ENCODE measurements around the gene CD209.

CD209 gene

DNA sequence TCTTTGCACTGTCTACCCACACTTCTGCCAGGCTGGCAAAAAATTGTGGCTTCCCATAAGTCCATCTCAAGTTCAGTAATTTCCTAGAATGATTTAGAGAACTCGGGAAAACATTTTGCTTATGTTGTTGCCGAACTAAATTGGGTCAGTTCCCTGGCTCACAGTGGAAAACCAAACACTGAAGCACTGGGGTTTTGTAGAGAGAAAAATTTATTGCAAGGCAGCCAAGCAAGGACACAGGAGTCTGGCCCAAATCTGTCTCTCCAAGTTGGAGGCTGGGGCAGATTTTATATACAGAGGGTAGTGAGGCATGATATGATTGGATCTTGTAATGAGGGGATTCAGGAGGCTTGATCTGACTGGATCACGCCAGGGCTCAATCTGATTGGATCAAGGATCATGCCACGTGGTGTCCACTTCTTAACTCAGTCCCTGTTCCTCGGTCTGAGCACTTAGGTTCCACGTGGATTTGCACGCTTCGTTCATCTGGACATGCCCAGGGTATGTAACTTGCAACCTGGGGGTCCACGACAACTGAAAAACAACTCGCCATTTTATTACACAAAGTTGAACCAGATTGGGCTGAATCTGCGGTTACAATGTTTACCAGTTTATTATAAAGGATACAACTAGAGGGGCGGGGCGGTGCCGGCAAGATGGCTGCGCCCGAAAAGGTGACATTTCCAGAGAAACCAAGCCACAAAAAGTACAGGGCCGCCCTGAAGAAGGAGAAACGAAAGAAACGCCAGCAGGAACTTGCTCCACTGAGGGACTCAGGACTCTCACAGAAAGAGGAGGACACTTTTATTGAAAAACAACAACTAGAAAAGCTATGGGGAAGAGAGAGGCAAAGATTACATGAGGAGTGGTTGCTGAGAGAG, 7.3 kb downstream of the CD209 start:
- no peak overlapping the region for H3K4me3 ChIP-seq (ENCODE audit: low read depth, low read length)

DNA sequence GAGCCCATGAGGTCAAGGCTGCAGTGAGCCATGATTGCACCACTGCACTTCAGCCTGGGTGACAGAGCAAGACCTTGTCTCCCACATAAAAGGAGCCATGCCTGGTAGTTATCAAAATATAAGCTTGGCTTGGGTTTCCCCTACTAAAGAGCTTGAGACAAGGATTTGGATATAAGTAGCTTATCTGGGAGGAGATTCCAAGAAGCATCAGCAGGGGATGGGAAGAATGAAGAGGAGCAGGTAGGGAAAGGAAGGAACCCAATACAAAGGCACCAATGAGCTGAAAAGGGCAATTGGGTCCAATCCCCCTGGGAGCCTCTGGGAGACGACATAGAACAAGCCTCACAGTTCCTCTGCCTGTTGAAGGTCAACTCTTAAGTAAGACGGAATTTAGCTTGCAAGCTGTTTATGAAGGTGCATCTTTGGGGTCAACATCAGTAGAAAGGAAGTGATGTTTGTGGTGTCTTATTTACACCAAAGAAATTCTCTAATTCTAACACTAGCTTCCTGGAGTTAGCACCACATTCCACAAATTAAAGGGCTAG, 8.1 kb downstream of the CD209 start:
- no peak overlapping the region for H3K4me3 ChIP-seq (ENCODE audit: low read depth, low read length)

DNA sequence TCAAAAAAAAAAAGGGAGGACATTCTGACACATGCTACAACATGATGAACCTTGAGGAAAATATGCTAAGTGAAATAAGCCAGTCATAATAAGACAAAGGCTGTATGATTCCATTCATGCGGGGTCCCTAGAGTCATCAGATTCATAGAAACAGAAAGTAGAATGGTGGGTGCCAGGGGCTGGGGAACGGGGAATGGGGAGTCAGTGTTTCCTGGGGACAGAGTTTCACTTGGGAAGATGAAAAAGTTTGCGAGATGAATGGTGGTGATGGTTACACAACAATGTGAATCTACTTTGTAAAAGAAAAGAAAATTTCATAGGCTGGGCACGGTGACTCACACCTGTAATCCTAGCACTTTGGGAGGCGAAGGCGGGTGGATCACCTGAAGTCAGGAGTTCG, 9.3 kb downstream of the CD209 start:
- no peak overlapping the region for H3K4me3 ChIP-seq (ENCODE audit: low read depth, low read length)

DNA sequence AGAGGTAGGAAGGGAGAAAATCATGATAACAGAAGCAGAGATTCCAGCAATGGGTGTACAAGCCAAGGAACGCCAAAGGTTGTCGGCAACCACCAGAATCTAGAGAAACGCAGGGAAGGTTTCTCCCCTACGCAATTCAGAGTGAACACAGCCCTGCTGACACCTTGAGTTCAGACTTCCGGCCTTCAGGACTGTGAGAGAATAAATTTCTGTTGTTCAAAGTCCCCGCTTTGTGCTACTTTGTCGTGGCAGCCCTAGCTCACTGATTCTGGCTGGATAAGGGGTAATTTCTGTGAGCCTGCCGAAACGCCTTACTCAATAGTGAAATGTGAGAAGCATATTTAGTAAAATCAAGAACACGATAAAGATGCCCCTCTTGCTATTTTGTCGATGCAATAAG, 10.1 kb downstream of the CD209 start:
- H3K4me3 ChIP-seq (ENCODE audit: low read depth, low read length) = no peak overlapping the region

GRCh38 chr19:7736148-7736547, 11.2 kb downstream of the CD209 start:
- no peak overlapping the region for H3K4me3 ChIP-seq (ENCODE audit: low read depth, low read length)

- H3K4me3 ChIP-seq (ENCODE audit: low read depth, low read length) = no peak overlapping the region
Observed at GRCh38 chr19:7734220-7735203, 12.8 kb downstream of the CD209 start.

DNA sequence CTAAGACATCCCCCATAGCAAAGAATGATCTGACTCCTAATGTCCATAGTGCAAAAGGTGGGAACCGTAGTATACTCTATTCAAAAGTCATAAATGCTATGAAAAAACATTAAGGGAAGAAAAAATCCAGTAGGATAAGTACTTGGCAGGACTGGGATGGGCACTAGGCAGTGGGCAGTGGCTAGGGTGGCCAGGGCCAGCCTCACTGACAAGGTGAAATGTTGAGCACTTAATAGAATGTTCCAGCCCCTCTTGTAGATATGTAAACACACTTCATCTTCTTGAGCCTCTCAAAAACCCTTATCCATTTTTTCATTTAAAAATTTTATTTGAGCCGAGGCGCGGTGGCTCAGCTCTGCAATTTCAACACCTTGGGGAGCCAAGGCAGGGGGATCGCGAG, 14.0 kb downstream of the CD209 start:
- H3K4me3 ChIP-seq (ENCODE audit: low read depth, low read length) = no peak overlapping the region

DNA sequence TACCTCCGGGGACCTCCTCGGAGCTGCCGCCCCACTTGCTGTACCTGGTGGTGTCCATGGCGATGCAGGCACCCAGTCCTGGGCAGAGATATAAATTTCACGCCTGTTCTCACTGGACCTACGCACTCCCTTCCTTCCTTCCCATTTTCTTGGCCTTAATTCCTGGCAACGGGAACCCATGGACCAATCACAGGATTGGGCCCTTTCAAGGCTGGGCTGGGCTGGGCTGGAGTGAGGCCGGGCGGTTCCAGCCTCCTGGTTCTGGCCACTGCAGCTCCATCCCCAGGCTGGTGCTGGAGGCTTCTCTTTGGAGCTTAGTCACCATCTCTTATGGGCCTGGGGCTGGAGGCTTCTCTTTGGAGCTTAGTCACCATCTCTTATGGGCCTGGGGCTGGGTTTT, 15.3 kb downstream of the CD209 start, which contains the start of gene CLEC4G:
TSS of gene CLEC4G (minus strand) at position 66 of the 400 bp plus-strand sequence. CDS start at position 58, 8 bp downstream.
- H3K4me3 ChIP-seq (ENCODE audit: low read depth, low read length) = no peak within 1 kb of the TSS

- H3K4me3 ChIP-seq (ENCODE audit: low read depth, low read length) = no peak overlapping the region
Observed at GRCh38 chr19:7731615-7732014, 15.7 kb downstream of the CD209 start.

DNA sequence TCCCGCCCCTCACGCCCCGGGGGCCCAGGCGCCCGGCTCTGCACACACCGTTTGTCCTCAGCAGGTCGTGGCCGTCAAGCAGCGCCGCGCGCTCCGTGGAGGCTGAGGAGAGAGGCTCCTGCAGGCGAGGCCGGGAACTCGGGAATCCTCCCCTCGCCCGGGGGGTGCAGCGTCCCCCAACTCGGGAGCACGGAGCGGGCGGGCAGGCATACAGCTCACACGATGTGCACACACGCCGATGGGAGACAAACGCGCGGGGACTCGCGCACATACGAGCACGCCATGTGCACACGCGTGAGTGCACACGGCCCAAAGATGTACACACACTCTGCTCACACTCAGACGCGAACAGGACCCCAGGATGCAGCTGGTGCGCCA, 16.1 kb downstream of the CD209 start:
- H3K4me3 ChIP-seq (ENCODE audit: low read depth, low read length) = no peak overlapping the region

DNA sequence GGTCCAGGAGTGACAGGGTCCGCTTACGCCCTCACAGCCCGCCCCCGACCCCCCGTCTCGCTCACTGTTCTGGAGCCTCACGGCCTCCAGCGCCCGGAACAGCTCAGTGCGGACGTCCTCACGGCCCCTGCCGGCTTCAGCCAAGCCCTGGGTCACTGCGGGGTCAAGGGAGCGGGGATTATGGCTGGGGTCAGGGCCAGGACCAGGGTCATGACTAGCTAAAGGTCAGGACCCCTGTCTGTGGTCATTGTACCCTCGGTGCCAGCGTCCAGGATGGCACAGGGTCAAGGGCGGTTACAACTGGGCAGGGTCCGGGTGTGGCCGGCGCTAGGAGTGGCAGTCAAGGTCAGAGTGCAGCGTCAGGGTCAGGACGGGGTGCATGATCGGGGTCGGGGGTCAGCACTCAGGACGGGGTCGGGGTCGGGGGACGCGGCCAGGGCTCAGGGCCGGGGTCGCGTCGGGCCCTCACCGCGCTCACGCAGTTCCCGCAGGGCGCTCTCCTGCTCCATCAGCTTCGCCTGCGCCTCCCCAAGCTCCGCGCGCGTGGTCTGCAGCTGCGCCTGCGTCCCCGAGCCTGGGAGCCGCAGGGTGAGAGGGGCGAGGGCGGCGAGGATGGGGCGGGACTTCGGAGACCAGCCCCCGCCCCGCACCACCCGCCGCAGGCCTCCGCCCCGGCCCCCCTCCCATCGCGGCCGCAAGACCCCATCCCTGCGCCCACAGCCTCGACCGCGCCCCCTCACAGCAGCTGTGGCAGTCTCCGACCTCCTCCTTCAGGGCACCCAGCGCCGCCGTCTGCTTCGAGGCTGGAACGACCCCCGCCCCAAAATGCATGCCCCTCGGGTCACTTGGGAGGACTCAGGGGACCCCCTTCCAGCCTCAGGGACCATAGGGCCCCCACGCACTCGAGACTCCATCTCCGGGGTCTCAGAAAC, 16.8 kb downstream of the CD209 start:
- peak overlapping the region; percentile 33 for H3K4me3 ChIP-seq (ENCODE audit: low read depth, low read length)

DNA sequence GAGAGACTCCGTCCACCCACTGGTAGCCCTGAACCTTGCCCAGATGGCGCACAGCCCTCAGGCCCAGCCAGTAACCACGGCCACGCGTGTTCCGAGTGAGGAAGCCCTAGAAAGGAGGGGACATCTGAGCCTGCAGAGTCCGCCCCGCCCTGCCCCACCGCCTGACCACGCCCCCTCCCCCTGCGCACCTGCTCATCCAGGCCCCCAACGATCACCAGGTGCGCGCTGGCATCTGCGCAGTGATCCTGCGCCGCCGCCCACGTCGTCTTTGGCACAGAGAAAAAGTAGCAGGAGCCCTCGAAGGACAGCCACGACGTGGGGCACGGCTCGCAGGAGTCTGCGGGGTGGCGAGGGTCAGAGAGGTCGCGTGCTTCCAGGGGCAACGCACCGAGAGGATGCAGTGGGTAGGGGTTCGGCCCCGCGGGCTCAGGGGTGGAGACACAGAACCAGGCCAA, 17.5 kb downstream of the CD209 start:
- H3K4me3 ChIP-seq (ENCODE audit: low read depth, low read length) = peak overlapping the region; percentile 33

DNA sequence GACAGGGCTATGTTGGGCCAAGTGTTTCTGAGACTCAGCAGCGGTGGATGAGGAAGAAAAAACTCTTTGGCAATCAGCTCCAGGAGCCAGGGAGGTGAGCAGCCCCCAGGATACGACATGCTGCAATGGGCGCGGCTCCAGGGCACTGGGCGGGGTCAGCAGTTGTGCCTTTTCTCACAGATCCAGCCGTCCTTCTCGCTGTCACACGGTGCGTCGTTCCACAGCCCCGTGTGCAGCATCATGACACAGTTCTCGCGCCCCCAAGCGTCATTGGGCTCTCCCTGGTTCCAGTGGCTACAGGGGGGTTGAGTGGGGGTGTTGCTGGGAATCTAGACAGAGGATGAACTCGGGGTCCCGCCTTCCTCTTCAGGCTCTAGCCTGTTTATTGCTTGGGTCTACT, 18.1 kb downstream of the CD209 start:
- no peak overlapping the region for H3K4me3 ChIP-seq (ENCODE audit: low read depth, low read length)

DNA sequence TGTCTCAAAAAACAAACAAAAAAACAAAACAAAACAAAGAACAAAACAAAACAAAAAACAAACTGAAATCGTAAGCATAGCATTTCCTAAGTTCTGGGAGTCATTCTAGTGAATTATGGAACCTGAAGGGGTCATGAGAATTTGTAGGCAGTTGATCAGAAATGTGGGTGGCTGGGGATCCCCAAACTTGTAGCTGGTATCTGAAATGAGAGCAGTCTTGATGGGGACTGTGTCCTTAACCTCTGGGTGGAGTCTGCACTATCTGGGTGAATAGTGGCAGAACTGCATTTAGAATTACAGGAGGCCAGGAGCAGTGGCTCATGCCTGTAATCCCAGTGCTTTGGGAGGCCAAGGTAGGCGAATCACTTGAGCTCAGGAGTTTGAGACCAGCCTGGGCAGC, 21.5 kb downstream of the CD209 start:
- H3K4me3 ChIP-seq (ENCODE audit: low read depth, low read length) = no peak overlapping the region

- no peak overlapping the region for H3K4me3 ChIP-seq (ENCODE audit: low read depth, low read length)
Observed at GRCh38 chr19:7722231-7722651, 25.1 kb downstream of the CD209 start.

DNA sequence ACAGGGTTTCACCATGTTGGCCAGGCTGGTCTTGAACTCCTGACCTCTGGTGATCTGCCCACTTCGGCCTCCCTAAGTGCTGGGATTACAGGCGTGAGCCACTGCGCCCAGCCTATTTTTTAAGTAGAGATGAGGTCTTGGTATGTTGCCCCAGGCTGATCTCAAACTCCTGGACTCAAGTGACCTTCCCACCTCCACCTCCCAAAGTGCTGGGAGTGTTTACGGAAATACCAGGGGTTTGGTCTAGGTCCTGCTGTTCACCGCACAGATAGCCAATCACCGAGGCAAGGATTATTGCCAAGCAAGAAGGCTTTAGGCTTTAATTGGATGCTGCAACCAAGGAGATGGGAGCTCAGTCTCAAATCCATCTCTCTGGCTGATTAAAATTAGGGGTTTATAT, 27.0 kb downstream of the CD209 start:
- H3K4me3 ChIP-seq (ENCODE audit: low read depth, low read length) = no peak overlapping the region

GRCh38 chr19:7718668-7719067, 28.7 kb downstream of the CD209 start:
- no peak overlapping the region for H3K4me3 ChIP-seq (ENCODE audit: low read depth, low read length)

DNA sequence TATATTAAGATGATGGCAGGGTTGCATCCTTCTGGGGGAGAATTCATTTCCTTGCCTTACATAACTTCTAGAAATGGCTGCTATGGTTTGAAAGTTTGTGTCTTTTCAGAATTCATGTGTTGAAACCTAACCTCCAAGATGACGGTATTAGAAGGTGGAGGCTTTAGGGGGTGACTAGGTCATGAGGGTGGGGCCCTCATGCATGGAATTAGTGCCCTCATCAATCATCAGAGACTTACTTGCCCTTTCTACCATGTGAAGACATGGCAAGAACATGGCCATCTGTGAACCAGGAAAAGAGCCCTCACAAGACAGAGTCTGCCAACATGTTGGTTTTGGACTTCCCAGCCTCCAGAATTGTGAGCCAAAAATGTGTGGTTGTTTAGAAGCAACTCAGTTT, 30.6 kb downstream of the CD209 start:
- H3K4me3 ChIP-seq (ENCODE audit: low read depth, low read length) = no peak overlapping the region

DNA sequence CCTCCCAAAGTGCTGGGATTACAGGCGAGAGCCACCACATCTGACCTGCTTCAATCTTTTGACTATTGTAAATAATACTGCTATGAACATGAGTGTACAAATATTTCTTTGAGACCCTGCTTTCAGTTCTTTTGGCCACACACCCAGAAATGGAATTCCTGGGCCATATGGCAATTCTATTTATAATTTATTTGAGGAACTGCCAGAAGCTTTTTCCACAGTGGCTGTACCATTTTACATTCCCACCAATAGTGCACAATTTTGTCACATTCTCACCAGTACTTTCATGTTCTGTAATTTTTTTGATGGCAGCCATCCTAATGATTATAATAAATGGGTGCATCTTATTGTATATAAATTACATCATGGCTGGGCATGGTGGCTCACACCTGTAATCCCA, 31.7 kb downstream of the CD209 start:
- H3K4me3 ChIP-seq (ENCODE audit: low read depth, low read length) = no peak overlapping the region

DNA sequence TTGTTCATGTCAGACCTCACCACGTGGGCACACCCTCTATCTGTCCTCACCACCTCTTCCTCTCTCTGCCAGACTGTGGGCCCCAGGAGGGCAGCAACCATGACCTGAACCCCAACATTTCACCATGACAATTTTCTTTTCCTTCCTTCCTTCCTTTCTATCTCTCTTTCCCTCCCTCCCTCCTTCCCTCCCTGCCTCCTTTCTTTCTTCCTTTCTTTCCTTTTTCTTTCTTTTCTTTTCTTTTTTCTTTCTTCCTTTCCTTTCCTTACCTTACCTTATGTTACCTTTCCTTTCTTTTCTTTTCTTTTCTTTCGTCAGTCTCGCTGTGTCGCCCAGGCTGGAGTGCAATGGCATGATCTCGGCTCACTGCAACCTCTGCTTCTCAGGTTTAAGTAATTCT, 36.7 kb downstream of the CD209 start:
- no peak overlapping the region for H3K4me3 ChIP-seq (ENCODE audit: low read depth, low read length)

Measured in iPS-11a (cell line).